ENCODE measurements around the gene THSD4.

DNA sequence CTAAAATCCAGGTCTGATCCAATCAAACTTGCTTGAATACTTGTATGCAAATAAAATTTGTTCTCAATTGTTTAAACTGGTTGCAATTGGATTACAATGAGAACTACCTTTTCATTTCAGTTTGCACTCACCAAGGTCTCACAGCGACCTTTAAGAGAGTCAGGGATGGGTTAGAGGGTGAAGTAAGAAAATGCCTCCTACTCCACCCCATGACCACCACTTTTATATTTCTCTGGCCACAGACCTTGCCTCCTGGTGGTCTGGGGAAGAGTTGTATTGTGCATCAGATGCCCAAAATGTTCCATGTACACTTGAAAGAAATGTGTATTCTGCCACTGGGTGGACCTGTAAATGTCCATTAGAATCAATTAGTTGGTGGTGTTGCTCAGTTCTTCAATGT is 16.4 kb upstream of the THSD4 start:
- TF ChIP-seq, protein P1, sequence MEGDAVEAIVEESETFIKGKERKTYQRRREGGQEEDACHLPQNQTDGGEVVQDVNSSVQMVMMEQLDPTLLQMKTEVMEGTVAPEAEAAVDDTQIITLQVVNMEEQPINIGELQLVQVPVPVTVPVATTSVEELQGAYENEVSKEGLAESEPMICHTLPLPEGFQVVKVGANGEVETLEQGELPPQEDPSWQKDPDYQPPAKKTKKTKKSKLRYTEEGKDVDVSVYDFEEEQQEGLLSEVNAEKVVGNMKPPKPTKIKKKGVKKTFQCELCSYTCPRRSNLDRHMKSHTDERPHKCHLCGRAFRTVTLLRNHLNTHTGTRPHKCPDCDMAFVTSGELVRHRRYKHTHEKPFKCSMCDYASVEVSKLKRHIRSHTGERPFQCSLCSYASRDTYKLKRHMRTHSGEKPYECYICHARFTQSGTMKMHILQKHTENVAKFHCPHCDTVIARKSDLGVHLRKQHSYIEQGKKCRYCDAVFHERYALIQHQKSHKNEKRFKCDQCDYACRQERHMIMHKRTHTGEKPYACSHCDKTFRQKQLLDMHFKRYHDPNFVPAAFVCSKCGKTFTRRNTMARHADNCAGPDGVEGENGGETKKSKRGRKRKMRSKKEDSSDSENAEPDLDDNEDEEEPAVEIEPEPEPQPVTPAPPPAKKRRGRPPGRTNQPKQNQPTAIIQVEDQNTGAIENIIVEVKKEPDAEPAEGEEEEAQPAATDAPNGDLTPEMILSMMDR (IDR thresholded peaks at IDR 0.05; ENCODE audit: poor library complexity, severe bottlenecking): no peak
- TF ChIP-seq EZH2 (IDR thresholded peaks at IDR 0.05; ENCODE audit: borderline replicate concordance, insufficient read depth, low read length, poor library complexity, severe bottlenecking): no peak

Measured in neural cell (in vitro differentiated cells).